Fibroblast of skin of right quadriceps (primary cell): ENCODE results near the gene SDK1.
"Not testable (repeated sequence)": the region's sequence is repeated elsewhere in the genome, so short reads cannot be mapped to it uniquely, and the experiment has no call there.

Source experiments
- DNase-seq: peaks from one replicate; pipeline ENCODE4 v3.0.0-alpha.2; 2013

The SDK1 gene

DNA sequence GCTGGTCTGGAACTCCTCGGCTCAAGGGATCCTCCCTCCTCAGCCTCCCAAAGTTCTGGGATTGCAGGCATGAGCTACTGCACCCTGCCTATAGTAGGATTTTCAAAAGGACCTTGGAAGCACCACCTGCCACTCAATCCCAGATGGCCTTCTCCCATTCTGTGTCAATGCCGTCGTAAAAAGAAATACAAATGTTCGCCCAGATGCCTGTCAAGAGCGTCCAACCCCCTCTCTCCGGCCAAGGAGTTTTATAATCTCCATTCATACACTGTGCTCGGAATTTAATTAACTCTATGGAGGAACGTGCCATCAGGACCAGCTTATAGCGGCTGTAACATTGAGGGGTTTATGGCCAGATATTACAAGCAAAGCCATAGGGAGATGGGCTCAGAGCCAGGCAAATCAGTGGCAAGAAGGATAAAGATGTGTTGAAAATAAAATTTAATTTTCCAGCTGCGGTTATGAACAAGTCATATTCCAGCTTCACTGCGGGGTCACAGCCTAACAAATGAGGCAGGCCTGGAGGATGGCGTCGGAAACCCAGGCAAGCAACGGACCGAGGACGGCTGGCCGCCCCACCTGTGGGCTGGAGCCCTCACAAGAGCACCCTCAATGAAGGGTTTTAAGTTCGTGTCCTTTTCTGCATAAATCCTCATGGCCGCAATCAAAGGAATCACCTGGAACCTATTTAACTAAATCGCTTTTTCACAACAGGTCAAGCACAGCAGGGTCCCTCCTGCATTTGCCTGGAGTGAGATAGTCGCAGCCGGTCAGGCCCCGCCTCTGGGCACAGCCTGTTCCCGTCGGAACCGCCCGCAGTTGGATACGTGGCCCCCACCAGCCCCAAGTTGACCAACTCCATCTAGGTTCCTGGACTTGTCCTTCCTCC lies 1006.5 kb downstream of the SDK1 start:
- no peak for DNase-seq

DNA sequence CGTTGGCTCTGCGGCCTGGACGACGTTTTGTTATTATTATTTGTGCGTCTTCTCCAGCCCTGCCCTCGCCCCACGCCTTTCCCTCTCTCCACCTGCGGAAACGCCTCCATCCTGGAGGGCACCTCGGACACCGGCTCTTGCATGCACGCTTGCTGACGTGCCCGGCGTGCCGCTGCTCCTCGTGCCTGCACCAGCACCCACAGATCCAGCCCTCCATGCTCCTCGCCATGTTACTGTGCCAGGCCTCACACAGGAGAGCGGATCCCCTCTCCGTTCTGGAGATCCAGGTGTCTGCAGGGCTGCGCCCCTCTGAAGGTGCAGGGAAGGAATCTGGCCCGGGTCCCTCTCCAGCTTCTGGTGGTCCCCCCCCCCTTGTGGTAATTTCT lies 1007.1 kb downstream of the SDK1 start:
- DNase-seq = no peak

GRCh38 chr7:4313911-4314310 lies 1012.9 kb downstream of the SDK1 start:
- not testable (repeated sequence) for DNase-seq

DNA sequence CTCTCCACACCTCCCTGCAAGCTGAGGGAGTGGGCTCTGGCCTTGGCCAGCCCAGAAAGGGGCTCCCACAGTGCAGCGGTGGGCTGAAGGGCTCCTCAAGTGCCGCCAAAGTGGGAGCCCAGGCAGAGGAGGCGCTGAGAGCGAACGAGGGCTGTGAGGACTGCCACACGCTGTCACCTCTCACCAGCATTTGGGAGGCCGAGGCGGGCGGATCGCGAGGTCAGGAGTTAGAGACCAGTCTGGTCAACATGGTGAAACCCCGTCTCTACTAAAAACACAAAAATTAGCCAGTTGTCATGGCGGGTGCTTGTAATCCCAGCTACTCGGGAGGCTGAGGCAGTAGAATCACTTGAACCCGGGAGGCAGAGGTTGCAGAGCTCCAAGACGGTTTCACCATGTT lies 1013.3 kb downstream of the SDK1 start:
- DNase-seq = not testable (repeated sequence)
